ENCODE measurements around the gene FEM1C. TPM values are rescaled to one million over a fixed set of nuclear protein-coding genes. Genes with fewer than 3 reads are reported as not detected.
A peak's percentile ranks its signal among the peaks of the same experiment; 100 is the strongest.

FEM1C gene
- total and polyA plus RNA-seq, 10 of the 15 experiments (the other 5 are each of a cell fraction or from before 2014, with no cell fraction given), result 1.9 to 15.6 (median 8.0) TPM

- Histone ChIP-seq H3K9me3 (replicated peaks; ENCODE audit: control insufficient read depth, insufficient read depth, low read length) (no peaks in the 10 kb centered on the region), H3K4me3 (no peak overlapping the region)
These were observed 57.8 kb downstream of the FEM1C start for GRCh38 chr5:115486728-115487127.

GRCh38 chr5:115484368-115484767 lies 60.2 kb downstream of the FEM1C start:
- POLR2A ChIA-PET, result no interaction called here
- no peak for DNase-seq (ENCODE audit: low read depth, low spot score)
- peak overlapping the region; percentile 50 for H3K4me2 ChIP-seq (ENCODE audit: control insufficient read depth, insufficient read depth)

More at GRCh38 chr5:115486728-115487127, 57.8 kb downstream of the FEM1C start:
- ChIA-PET SMC1A (ENCODE audit: uncharacterized antibody, unreplicated experiment) (interaction anchor here (1.2 to 2.3 kb wide), 3 partner anchors 14 to 178 kb away, joined by 4 to 8 read pairs (median 4); no protein-coding TSS in a partner anchor), RAD21 (ENCODE audit: unreplicated experiment) (interaction anchor here (0.8 to 1.2 kb wide), 4 partner anchors 9 to 88 kb away, joined by 3 to 4 read pairs (median 3); no protein-coding TSS in a partner anchor), POLR2A (interaction anchor here (1.0 kb wide), 1 partner anchor 14 kb away, joined by 3 read pairs; no protein-coding TSS in a partner anchor), CTCF (interaction anchor here (1.0 to 1.5 kb wide), 3 partner anchors 9 to 33 kb away, joined by 3 to 6 read pairs (median 4); no protein-coding TSS in a partner anchor)
- H3K36me3 ChIP-seq (ENCODE audit: control insufficient read depth in 2 of 2, insufficient read depth in 2 of 2, low read length in 1 of 2), result no peaks in the 10 kb centered on the region
- 100% methylated on average over 2 of the region's 2 CpGs for WGBS (ENCODE audit: insufficient coverage, insufficient replicate concordance, low lambda C conversion rate, missing lambda C conversion rate)
- H2AFZ ChIP-seq (ENCODE audit: control insufficient read depth, low read depth, low read length), result no peak overlapping the region; the same call in 1 of the 2 replicates
- peaks cover 11% of the 10 kb centered on the region for H3K4me1 ChIP-seq (ENCODE audit: control insufficient read depth, insufficient read depth, low read length)
- H3K9ac ChIP-seq (ENCODE audit: control insufficient read depth, insufficient read depth, low read length), result no peak overlapping the region
- in situ Hi-C loops (cut with MboI) (no loop called here), intact Hi-C loops (cut with micrococcal nuclease; ENCODE audit: unreplicated experiment) (loop anchor here (2.0 kb wide), 1 partner anchor 58 kb away; the partner anchor contains the start of gene FEM1C)
- no peak for TF ChIP-seq GATAD2B (conservative IDR thresholded peaks at IDR 0.05; ENCODE audit: low read depth)
- no peaks in the 10 kb centered on the region for H3K27me3 ChIP-seq (replicated peaks in 1 of 2; ENCODE audit: control insufficient read depth in 2 of 2, insufficient read depth in 2 of 2, low read length in 1 of 2)
- no TSS peak for BruUV-seq (replicated peaks)
- no peaks in the 10 kb centered on the region for H3K79me2 ChIP-seq (ENCODE audit: control insufficient read depth, insufficient read depth, low read length)
- no peaks in the 10 kb centered on the region for H4K20me1 ChIP-seq (ENCODE audit: control insufficient read depth, insufficient read depth)
- no peak for FAIRE-seq
- H3K4me2 ChIP-seq (ENCODE audit: control insufficient read depth, insufficient read depth), result no peak overlapping the region
- DNase-seq (ENCODE audit: low read depth, low spot score), result no peak
- no peak for ATAC-seq
- no peak overlapping the region for H3K27ac ChIP-seq (ENCODE audit: control insufficient read depth, insufficient read depth)

More at GRCh38 chr5:115484368-115484767, 60.2 kb downstream of the FEM1C start:
- no peaks in the 10 kb centered on the region for H3K9me3 ChIP-seq (replicated peaks; ENCODE audit: control insufficient read depth, insufficient read depth, low read length)
- no peak overlapping the region for H3K9ac ChIP-seq (ENCODE audit: control insufficient read depth, insufficient read depth, low read length)
- H3K4me1 ChIP-seq (ENCODE audit: control insufficient read depth, insufficient read depth, low read length), result peaks cover 14% of the 10 kb centered on the region
- WGBS (ENCODE audit: insufficient coverage, insufficient replicate concordance, low lambda C conversion rate, missing lambda C conversion rate), result 11% methylated on average over 4 of the region's 4 CpGs
- no peaks in the 10 kb centered on the region for H3K36me3 ChIP-seq (ENCODE audit: control insufficient read depth in 2 of 2, insufficient read depth in 2 of 2, low read length in 1 of 2)
- H2AFZ ChIP-seq (ENCODE audit: control insufficient read depth, low read depth, low read length), result peak overlapping the region; percentile 71
- FAIRE-seq (no peak), ATAC-seq (peak; percentile 6)
- ChIA-PET CTCF (no interaction called here), SMC1A (ENCODE audit: uncharacterized antibody, unreplicated experiment) (no interaction called here), RAD21 (ENCODE audit: unreplicated experiment) (no interaction called here)
- intact Hi-C loops (cut with micrococcal nuclease; ENCODE audit: unreplicated experiment), result no loop called here
- BruUV-seq (replicated peaks), result no TSS peak
- no peak overlapping the region for H3K4me3 ChIP-seq
- no peaks in the 10 kb centered on the region for H3K27me3 ChIP-seq (replicated peaks in 1 of 2; ENCODE audit: control insufficient read depth in 2 of 2, insufficient read depth in 2 of 2, low read length in 1 of 2)
- no peaks in the 10 kb centered on the region for H3K79me2 ChIP-seq (ENCODE audit: control insufficient read depth, insufficient read depth, low read length)
- H4K20me1 ChIP-seq (ENCODE audit: control insufficient read depth, insufficient read depth), result no peaks in the 10 kb centered on the region
- H3K27ac ChIP-seq (ENCODE audit: control insufficient read depth, insufficient read depth), result peak overlapping the region; percentile 2; the same call in 1 of the 2 replicates
- 0 out of 4 replicates have a peak, but pooled peaks have one; percentile 9 to 13 for TF ChIP-seq IKZF2 (IDR thresholded peaks at IDR 0.05)
- TF ChIP-seq SIX5 (IDR thresholded peaks at IDR 0.05; ENCODE audit: low read depth, low read length, severe bottlenecking), result no peak
- peak; percentile 31; the same call in 1 of the 2 replicates for TF ChIP-seq JUNB (IDR thresholded peaks at IDR 0.05)
- in situ Hi-C loops (cut with MboI), result no loop called here

All from GM12878 (cell line).